Transverse colon (tissue), 4 donors: ENCODE data around the gene OSBPL10.

Experiments
- CTCF ChIP-seq, 5 experiments: fragments of 200-600 bp in 3 of 5; fragments of 450-650 bp in 2 of 5; sonication (generic) in 3 of 5; IDR thresholded peaks; 1 replicate in 2 of 5; 2 replicates in 3 of 5; pipeline ENCODE4 v1.5.1; 2016 to 2017; ENCODE audit warnings: antibody characterized with exemption in 5 of 5, inconsistent platforms in 3 of 5, mild to moderate bottlenecking in 2 of 5, moderate library complexity in 1 of 5
- EP300 ChIP-seq: sonication (generic); formaldehyde crosslinking; IDR thresholded peaks from one replicate; pipeline ENCODE4 v1.6.1; 2017; ENCODE audit warnings: antibody characterized with exemption, low read depth
- POLR2A ChIP-seq: fragments of 450-650 bp; IDR thresholded peaks from one replicate; pipeline ENCODE4 v1.6.1; 2016; ENCODE audit warnings: antibody characterized with exemption, mild to moderate bottlenecking, moderate library complexity
- POLR2AphosphoS5 ChIP-seq, 3 donors: sonication (generic); formaldehyde crosslinking; IDR thresholded peaks; one replicate each; pipeline ENCODE4 v1.6.1; 2016; ENCODE audit warnings: antibody characterized with exemption in 3 of 3

DNA sequence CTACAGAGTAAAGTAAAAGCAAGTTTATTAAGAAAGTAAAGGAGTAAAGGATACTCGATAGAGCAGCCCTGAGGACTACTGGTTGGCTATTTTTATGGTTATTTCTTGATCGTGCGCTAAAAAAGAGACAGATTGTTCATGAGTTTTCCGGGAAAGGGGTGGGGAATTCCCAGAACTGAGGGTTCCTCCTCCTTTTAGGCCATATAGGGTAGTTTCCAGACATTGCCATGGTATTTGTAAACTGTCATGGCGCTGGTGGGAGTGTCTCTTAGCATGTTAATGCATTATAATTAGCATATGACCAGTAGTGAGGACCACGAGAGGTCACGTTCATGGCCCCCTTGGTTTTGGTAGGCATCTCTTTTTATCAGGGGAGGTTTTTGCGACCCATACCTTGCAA, 213.1 kb downstream of the OSBPL10 start:
- TF ChIP-seq CTCF (IDR thresholded peaks at IDR 0.05) (no peak), POLR2A (no peak), POLR2AphosphoS5 (IDR thresholded peaks at IDR 0.05) (no peak), EP300 (no peak)
